Osteocyte (in vitro differentiated cells): ENCODE data around the gene HIBADH. TPM values are rescaled to one million over a fixed set of nuclear protein-coding genes. Genes with fewer than 3 reads are reported as not detected.

Experiments used
- DNase-seq: peaks from one replicate; pipeline ENCODE4 v3.0.0; 2021; ENCODE audit warnings: mixed read lengths; ENCODE audit not compliant: unreplicated experiment; ENCODE audit errors: extremely low spot score
- H3K27ac Mint-ChIP-seq: one replicate; pipeline ENCODE4 v1.8.0; 2021; ENCODE audit warnings: mild to moderate bottlenecking, mixed read lengths; ENCODE audit not compliant: unreplicated experiment
- H3K27me3 Mint-ChIP-seq: one replicate; pipeline ENCODE4 v1.8.0; 2021; ENCODE audit warnings: mixed read lengths; ENCODE audit not compliant: unreplicated experiment
- H3K36me3 Mint-ChIP-seq: one replicate; pipeline ENCODE4 v1.8.0; 2021; ENCODE audit warnings: mixed read lengths; ENCODE audit not compliant: unreplicated experiment
- H3K4me1 Mint-ChIP-seq: one replicate; pipeline ENCODE4 v1.8.0; 2021; ENCODE audit warnings: mixed read lengths; ENCODE audit not compliant: unreplicated experiment
- H3K4me3 Mint-ChIP-seq: one replicate; pipeline ENCODE4 v1.8.0; 2021; ENCODE audit warnings: mild to moderate bottlenecking, moderate library complexity, mixed read lengths; ENCODE audit not compliant: unreplicated experiment
- H3K9me3 Mint-ChIP-seq: one replicate; pipeline ENCODE4 v1.8.0; 2021; ENCODE audit warnings: mixed read lengths; ENCODE audit not compliant: unreplicated experiment
- CTCF ChIP-seq: fragments of 200-600 bp; sonication (generic); IDR thresholded peaks from 2 replicates; pipeline ENCODE4 v1.5.0; 2021; ENCODE audit warnings: antibody characterized with exemption, mild to moderate bottlenecking, moderate library complexity
- total RNA-seq: library from RNA; stranded (reverse); gene quantifications from 2 replicates; pipeline ENCODE4 v1.2.1, GENCODE V29; 2021

The HIBADH gene
- total RNA-seq, 1 donor from 2014 or later = 31.9 TPM

GRCh38 chr7:27688646-27689045 lies 26.0 kb upstream of the HIBADH start:
- Mint-ChIP-seq H3K27me3 (no peaks in the 10 kb centered on the region), H3K4me3 (no peak overlapping the region)

GRCh38 chr7:27688056-27688455 lies 25.4 kb upstream of the HIBADH start:
- Mint-ChIP-seq H3K4me1 (no peaks in the 10 kb centered on the region), H3K36me3 (no peaks in the 10 kb centered on the region), H3K27me3 (no peaks in the 10 kb centered on the region), H3K4me3 (no peak overlapping the region), H3K27ac (no peak overlapping the region), H3K9me3 (peaks cover 6% of the 10 kb centered on the region)
- no peak for TF ChIP-seq CTCF
- no peak for DNase-seq

More at GRCh38 chr7:27688646-27689045, 26.0 kb upstream of the HIBADH start:
- no peak overlapping the region for H3K27ac Mint-ChIP-seq
- no peak for TF ChIP-seq CTCF
- DNase-seq = no peak
- no peaks in the 10 kb centered on the region for H3K36me3 Mint-ChIP-seq
- no peaks in the 10 kb centered on the region for H3K4me1 Mint-ChIP-seq
- peaks cover 6% of the 10 kb centered on the region for H3K9me3 Mint-ChIP-seq

- no peak for DNase-seq
- no peak overlapping the region for H3K27ac Mint-ChIP-seq
- TF ChIP-seq CTCF = no peak
- H3K9me3 Mint-ChIP-seq = peaks cover 6% of the 10 kb centered on the region
- no peaks in the 10 kb centered on the region for H3K27me3 Mint-ChIP-seq
- no peaks in the 10 kb centered on the region for H3K4me1 Mint-ChIP-seq
- no peaks in the 10 kb centered on the region for H3K36me3 Mint-ChIP-seq
- H3K4me3 Mint-ChIP-seq = no peak overlapping the region
Measured at GRCh38 chr7:27686315-27686714, 23.6 kb upstream of the HIBADH start.

- no peaks in the 10 kb centered on the region for H3K36me3 Mint-ChIP-seq
- peaks cover 6% of the 10 kb centered on the region for H3K9me3 Mint-ChIP-seq
- H3K4me3 Mint-ChIP-seq = no peak overlapping the region
- no peak for DNase-seq
- no peaks in the 10 kb centered on the region for H3K4me1 Mint-ChIP-seq
- no peak for TF ChIP-seq CTCF
- no peak overlapping the region for H3K27ac Mint-ChIP-seq
- H3K27me3 Mint-ChIP-seq = no peaks in the 10 kb centered on the region
Measured at GRCh38 chr7:27685893-27686292, 23.2 kb upstream of the HIBADH start.

GRCh38 chr7:27685209-27685608 lies 22.5 kb upstream of the HIBADH start:
- DNase-seq = no peak
- H3K9me3 Mint-ChIP-seq = peaks cover 6% of the 10 kb centered on the region

More at GRCh38 chr7:27685209-27685608, 22.5 kb upstream of the HIBADH start:
- no peak for TF ChIP-seq CTCF
- H3K36me3 Mint-ChIP-seq = no peaks in the 10 kb centered on the region
- no peaks in the 10 kb centered on the region for H3K27me3 Mint-ChIP-seq
- no peak overlapping the region for H3K4me3 Mint-ChIP-seq
- H3K4me1 Mint-ChIP-seq = peaks cover 2% of the 10 kb centered on the region
- H3K27ac Mint-ChIP-seq = no peak overlapping the region
